Parathyroid adenoma (tissue), 2 donors: Measurements from ENCODE around the gene TMEM235.

Experiments
- H2AFZ ChIP-seq: fragments of 300-600 bp; sonication (generic); one replicate; pipeline ENCODE4 v1.7.0; 2017; ENCODE audit warnings: antibody characterized with exemption, mild to moderate bottlenecking
- H3K27ac ChIP-seq: fragments of 300-600 bp; sonication (generic); one replicate; pipeline ENCODE4 v1.7.0; 2017
- H3K27me3 ChIP-seq: fragments of 300-600 bp; sonication (generic); one replicate; pipeline ENCODE4 v1.7.0; 2017; ENCODE audit warnings: low read length; ENCODE audit not compliant: control insufficient read depth, insufficient read depth
- H3K36me3 ChIP-seq: fragments of 300-600 bp; sonication (generic); one replicate; pipeline ENCODE4 v1.7.0; 2017; ENCODE audit warnings: low read length; ENCODE audit not compliant: control insufficient read depth, insufficient read depth
- H3K4me1 ChIP-seq: fragments of 300-600 bp; sonication (generic); one replicate; pipeline ENCODE4 v1.7.0; 2017; ENCODE audit warnings: control low read depth
- H3K4me2 ChIP-seq: fragments of 300-600 bp; sonication (generic); one replicate; pipeline ENCODE4 v1.7.0; 2017; ENCODE audit warnings: low read length
- H3K4me3 ChIP-seq: fragments of 300-600 bp; sonication (generic); one replicate; pipeline ENCODE4 v1.7.0; 2017; ENCODE audit warnings: low read depth, low read length
- H3K79me2 ChIP-seq: fragments of 300-600 bp; sonication (generic); one replicate; pipeline ENCODE4 v1.7.0; 2017; ENCODE audit warnings: control low read depth
- H3K9ac ChIP-seq: fragments of 300-600 bp; sonication (generic); one replicate; pipeline ENCODE4 v1.7.0; 2017; ENCODE audit warnings: mild to moderate bottlenecking
- H3K9me3 ChIP-seq: fragments of 300-600 bp; sonication (generic); one replicate; pipeline ENCODE4 v1.7.0; 2017; ENCODE audit warnings: low read length; ENCODE audit not compliant: control insufficient read depth
- CTCF ChIP-seq: fragments of 300-600 bp; sonication (generic); IDR thresholded peaks from one replicate; pipeline ENCODE4 v1.7.0; 2017; ENCODE audit warnings: antibody characterized with exemption, mild to moderate bottlenecking
- donor health status: primary hyperparathyroidism.

The TMEM235 gene

GRCh38 chr17:78197147-78197832 is 34.1 kb upstream of the TMEM235 start:
- no peak overlapping the region for H2AFZ ChIP-seq
- H3K79me2 ChIP-seq, result no peaks in the 10 kb centered on the region
- no peaks in the 10 kb centered on the region for H3K9me3 ChIP-seq
- H3K27me3 ChIP-seq, result no peaks in the 10 kb centered on the region
- TF ChIP-seq CTCF, result no peak
- no peak overlapping the region for H3K27ac ChIP-seq
- H3K4me3 ChIP-seq, result no peak overlapping the region
- no peak overlapping the region for H3K9ac ChIP-seq
- H3K4me2 ChIP-seq, result no peak overlapping the region
- no peaks in the 10 kb centered on the region for H3K36me3 ChIP-seq
- H3K4me1 ChIP-seq, result peaks cover 8% of the 10 kb centered on the region

GRCh38 chr17:78200451-78200850 is 31.0 kb upstream of the TMEM235 start:
- H3K36me3 ChIP-seq, result no peaks in the 10 kb centered on the region

GRCh38 chr17:78202666-78203065 is 28.8 kb upstream of the TMEM235 start:
- no peak overlapping the region for H3K9ac ChIP-seq
- H3K9me3 ChIP-seq, result no peaks in the 10 kb centered on the region
- no peak overlapping the region for H3K4me2 ChIP-seq
- H3K79me2 ChIP-seq, result no peaks in the 10 kb centered on the region
- no peak for TF ChIP-seq CTCF
- peaks cover 8% of the 10 kb centered on the region for H3K4me1 ChIP-seq
- no peak overlapping the region for H2AFZ ChIP-seq
- H3K27me3 ChIP-seq, result no peaks in the 10 kb centered on the region
- no peaks in the 10 kb centered on the region for H3K36me3 ChIP-seq
- no peak overlapping the region for H3K27ac ChIP-seq
- no peak overlapping the region for H3K4me3 ChIP-seq

More at GRCh38 chr17:78200451-78200850, 31.0 kb upstream of the TMEM235 start:
- TF ChIP-seq CTCF, result no peak
- H3K27ac ChIP-seq, result no peak overlapping the region
- H2AFZ ChIP-seq, result no peak overlapping the region
- H3K9me3 ChIP-seq, result no peaks in the 10 kb centered on the region
- H3K4me2 ChIP-seq, result no peak overlapping the region
- H3K9ac ChIP-seq, result no peak overlapping the region
- H3K4me3 ChIP-seq, result no peak overlapping the region
- H3K4me1 ChIP-seq, result peaks cover 8% of the 10 kb centered on the region
- no peaks in the 10 kb centered on the region for H3K79me2 ChIP-seq
- H3K27me3 ChIP-seq, result no peaks in the 10 kb centered on the region

GRCh38 chr17:78204387-78205123 is 26.9 kb upstream of the TMEM235 start:
- no peak overlapping the region for H2AFZ ChIP-seq
- no peaks in the 10 kb centered on the region for H3K9me3 ChIP-seq
- H3K4me3 ChIP-seq, result no peak overlapping the region
- no peaks in the 10 kb centered on the region for H3K79me2 ChIP-seq
- H3K27me3 ChIP-seq, result no peaks in the 10 kb centered on the region
- no peaks in the 10 kb centered on the region for H3K36me3 ChIP-seq
- no peak overlapping the region for H3K4me2 ChIP-seq
- H3K27ac ChIP-seq, result no peak overlapping the region
- no peak for TF ChIP-seq CTCF
- peaks cover 6% of the 10 kb centered on the region for H3K4me1 ChIP-seq
- H3K9ac ChIP-seq, result no peak overlapping the region
